ENCODE data around the gene SSPN.

DNA sequence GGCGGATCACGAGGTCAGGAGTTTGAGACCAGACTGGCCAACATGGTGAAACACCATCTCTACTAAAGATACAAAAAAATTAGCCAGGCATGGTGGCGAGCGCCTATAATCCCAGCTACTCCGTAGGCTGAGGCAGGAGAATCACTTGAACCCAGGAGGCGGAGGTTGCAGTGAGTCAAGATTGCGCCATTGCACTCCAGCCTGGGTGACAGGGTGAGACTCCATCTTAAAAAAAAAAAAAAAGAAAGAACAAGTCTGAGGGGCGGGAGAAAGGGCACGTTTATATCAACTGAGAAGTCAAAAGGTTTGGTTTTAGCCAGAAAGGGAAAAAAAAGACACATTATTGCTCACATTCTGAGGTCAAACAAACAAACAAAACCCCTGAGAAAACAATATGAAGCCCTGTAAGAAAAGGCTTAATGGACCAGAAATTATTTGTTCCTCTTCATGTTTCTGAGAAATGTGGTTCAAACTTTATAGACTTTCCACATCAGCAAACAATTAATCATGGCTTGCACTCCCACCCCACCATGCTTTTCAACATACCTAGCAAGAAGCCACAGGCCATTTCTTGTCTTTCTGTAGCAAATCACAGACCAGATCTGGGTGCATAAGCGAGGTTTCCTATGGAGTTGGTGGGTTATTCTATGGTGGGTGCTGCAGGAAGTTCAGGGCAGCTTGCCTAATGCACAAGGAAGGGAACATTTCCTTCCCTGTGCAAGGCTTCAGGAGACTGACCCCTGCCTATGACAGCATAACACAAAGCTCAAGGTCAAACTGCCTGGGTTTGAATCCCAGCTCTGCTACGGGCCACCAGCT, 80.1 kb downstream of the SSPN start:
- TF ChIP-seq EZH2 (IDR thresholded peaks at IDR 0.05) (no peak), POLR2AphosphoS5 (IDR thresholded peaks at IDR 0.05; ENCODE audit: low read depth, low read length) (no peak), CBX3 (IDR thresholded peaks at IDR 0.05; ENCODE audit: low read depth) (no peak), EGR1 (IDR thresholded peaks at IDR 0.05; ENCODE audit: low read depth) (no peak), POLR2A (IDR thresholded peaks at IDR 0.05; ENCODE audit: borderline replicate concordance, extremely low read depth, insufficient read depth, insufficient read length) (no peak), JUND (IDR thresholded peaks at IDR 0.05) (no peak), ZNF274 (IDR thresholded peaks at IDR 0.05; ENCODE audit: low read depth, low read length) (no peak), SIN3A (IDR thresholded peaks at IDR 0.05; ENCODE audit: low read depth) (no peak), YY1 (IDR thresholded peaks at IDR 0.05; ENCODE audit: extremely low read depth, insufficient replicate concordance, low read depth, low read length) (no peak)
- TF ChIP-seq, protein P1, sequence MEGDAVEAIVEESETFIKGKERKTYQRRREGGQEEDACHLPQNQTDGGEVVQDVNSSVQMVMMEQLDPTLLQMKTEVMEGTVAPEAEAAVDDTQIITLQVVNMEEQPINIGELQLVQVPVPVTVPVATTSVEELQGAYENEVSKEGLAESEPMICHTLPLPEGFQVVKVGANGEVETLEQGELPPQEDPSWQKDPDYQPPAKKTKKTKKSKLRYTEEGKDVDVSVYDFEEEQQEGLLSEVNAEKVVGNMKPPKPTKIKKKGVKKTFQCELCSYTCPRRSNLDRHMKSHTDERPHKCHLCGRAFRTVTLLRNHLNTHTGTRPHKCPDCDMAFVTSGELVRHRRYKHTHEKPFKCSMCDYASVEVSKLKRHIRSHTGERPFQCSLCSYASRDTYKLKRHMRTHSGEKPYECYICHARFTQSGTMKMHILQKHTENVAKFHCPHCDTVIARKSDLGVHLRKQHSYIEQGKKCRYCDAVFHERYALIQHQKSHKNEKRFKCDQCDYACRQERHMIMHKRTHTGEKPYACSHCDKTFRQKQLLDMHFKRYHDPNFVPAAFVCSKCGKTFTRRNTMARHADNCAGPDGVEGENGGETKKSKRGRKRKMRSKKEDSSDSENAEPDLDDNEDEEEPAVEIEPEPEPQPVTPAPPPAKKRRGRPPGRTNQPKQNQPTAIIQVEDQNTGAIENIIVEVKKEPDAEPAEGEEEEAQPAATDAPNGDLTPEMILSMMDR (IDR thresholded peaks at IDR 0.05 in 2 of 3, conservative IDR thresholded peaks at IDR 0.05 in 1 of 3; ENCODE audit: borderline replicate concordance in 1 of 3, insufficient read depth in 1 of 3, low read depth in 2 of 3, low read length in 2 of 3) = no peak

All from HCT116 (cell line).